Fibroblast of skin of left biceps (primary cell): ENCODE results near the gene KRT36.

ENCODE experiments used
- DNase-seq, 2 experiments: peaks; one replicate each; pipeline ENCODE4 v3.0.0-alpha.2; 2013; ENCODE audit warnings: low read depth in 2 of 2

The KRT36 gene

GRCh38 chr17:41476866-41477815, 12.6 kb downstream of the KRT36 start:
- DNase-seq, result no peak

GRCh38 chr17:41475421-41475820, 14.3 kb downstream of the KRT36 start:
- no peak for DNase-seq

- DNase-seq, result no peak
Observed at GRCh38 chr17:41474863-41475262, 14.8 kb downstream of the KRT36 start.

- DNase-seq, result no peak
Observed at GRCh38 chr17:41468346-41468745, 21.4 kb downstream of the KRT36 start.

GRCh38 chr17:41467561-41467960, 22.1 kb downstream of the KRT36 start:
- no peak for DNase-seq

GRCh38 chr17:41466988-41467387, 22.7 kb downstream of the KRT36 start, which contains the start of gene KRT32:
TSS of gene KRT32 (minus strand) at chr17:41467386. CDS start at chr17:41467325, 61 bp downstream.
- DNase-seq, result no peak

GRCh38 chr17:41464682-41465081, 25.0 kb downstream of the KRT36 start:
- peak; percentile 75 to 77 for DNase-seq

GRCh38 chr17:41464173-41464572, 25.5 kb downstream of the KRT36 start:
- no peak for DNase-seq

GRCh38 chr17:41463746-41464145, 26.0 kb downstream of the KRT36 start:
- DNase-seq, result no peak

- DNase-seq, result no peak
Observed at GRCh38 chr17:41462705-41463104, 27.0 kb downstream of the KRT36 start.

GRCh38 chr17:41457676-41458075, 32.0 kb downstream of the KRT36 start:
- DNase-seq, result no peak

- no peak for DNase-seq
Observed at GRCh38 chr17:41456204-41456603, 33.5 kb downstream of the KRT36 start.

GRCh38 chr17:41455236-41455635, 34.5 kb downstream of the KRT36 start:
- DNase-seq, result no peak

- DNase-seq, result no peak
Observed at GRCh38 chr17:41453066-41453465, 36.6 kb downstream of the KRT36 start.

- DNase-seq, result no peak
Observed at GRCh38 chr17:41452281-41452680, 37.4 kb downstream of the KRT36 start.

- peak; percentile 12 to 17 for DNase-seq
Observed at GRCh38 chr17:41451154-41451728, 38.5 kb downstream of the KRT36 start.

- DNase-seq, result no peak
Observed at GRCh38 chr17:41449008-41449407, 40.7 kb downstream of the KRT36 start.

- DNase-seq, result no peak
Observed at GRCh38 chr17:41448506-41448905, 41.2 kb downstream of the KRT36 start.

GRCh38 chr17:41446806-41447205, 42.9 kb downstream of the KRT36 start:
- peak; percentile 12 to 31 for DNase-seq

- DNase-seq, result no peak
Observed at GRCh38 chr17:41444640-41445039, 45.1 kb downstream of the KRT36 start.

GRCh38 chr17:41444186-41444585, 45.5 kb downstream of the KRT36 start:
- no peak for DNase-seq

GRCh38 chr17:41442739-41443138, 47.0 kb downstream of the KRT36 start:
- no peak for DNase-seq

GRCh38 chr17:41440531-41441033, 49.1 kb downstream of the KRT36 start, which contains the start of gene KRT38:
TSS of gene KRT38 (minus strand) at chr17:41440983. CDS start at chr17:41440921, 62 bp downstream.
- no peak for DNase-seq
